ENCODE measurements around the gene ENTPD1.
"Not testable (repeated sequence)": the region's sequence is repeated elsewhere in the genome, so short reads cannot be mapped to it uniquely, and the experiment has no call there.

Gene ENTPD1

DNA sequence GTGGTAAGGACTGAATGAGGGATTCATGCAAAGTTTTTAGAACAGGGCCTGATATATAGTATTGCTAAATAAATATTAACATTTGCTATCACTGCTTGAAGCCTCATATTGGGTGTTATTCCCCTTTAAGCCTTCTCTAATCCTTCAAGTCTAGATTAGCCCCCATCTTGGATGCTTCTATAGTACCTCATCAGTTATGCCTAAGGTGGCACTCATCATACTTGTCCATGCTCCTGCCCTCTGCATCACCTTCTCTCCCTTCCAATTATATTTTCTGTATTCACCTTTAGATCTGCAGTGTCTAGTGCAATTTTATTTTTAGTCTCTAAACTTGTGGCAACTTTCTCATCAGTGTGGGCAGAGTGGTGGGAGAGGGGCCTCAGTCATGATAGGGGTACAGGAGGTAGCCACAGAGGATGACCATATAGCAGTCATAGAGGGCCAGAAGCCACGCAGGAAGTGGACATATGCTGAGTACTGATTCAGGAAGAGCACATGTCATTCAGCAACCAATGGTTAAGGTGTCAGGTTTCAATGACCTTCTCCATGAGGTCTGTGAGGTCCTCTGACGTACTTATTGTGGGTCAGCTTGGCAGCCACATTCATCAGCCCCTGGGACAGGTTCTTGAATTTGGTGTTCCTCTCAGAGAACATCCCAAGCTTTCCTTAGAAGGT is 2.5 kb downstream of the ENTPD1 start:
- DNase-seq (ENCODE audit: low read depth in 2 of 2), result no peak

DNA sequence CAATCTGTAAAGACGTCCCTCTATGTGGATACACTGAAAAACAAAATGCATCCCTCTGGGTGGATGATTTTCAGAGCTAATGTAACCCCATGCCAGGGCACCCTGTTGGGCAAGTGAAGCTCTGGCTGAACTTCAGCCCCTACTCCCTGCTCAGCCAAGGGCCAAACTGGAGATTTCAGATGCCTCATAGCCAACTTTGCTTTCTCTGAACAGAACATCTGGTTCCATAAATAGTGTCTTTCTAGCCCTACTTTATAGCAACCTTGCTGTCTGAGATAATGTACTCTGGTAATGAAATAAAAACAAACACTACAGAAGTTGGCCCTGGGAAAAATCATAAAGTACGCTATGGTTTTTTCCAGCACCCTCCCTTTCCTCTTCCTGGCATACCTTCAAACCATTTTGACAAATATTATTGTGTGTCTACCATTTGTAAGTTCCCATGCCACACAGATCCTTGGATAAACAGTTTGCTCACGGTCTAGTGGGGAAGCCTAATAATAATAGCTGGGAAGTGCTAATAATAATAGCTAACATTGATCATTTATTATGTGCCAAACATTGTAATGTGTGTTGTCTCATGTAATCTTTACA is 3.4 kb downstream of the ENTPD1 start:
- no peak for DNase-seq (ENCODE audit: low read depth in 2 of 2)

DNA sequence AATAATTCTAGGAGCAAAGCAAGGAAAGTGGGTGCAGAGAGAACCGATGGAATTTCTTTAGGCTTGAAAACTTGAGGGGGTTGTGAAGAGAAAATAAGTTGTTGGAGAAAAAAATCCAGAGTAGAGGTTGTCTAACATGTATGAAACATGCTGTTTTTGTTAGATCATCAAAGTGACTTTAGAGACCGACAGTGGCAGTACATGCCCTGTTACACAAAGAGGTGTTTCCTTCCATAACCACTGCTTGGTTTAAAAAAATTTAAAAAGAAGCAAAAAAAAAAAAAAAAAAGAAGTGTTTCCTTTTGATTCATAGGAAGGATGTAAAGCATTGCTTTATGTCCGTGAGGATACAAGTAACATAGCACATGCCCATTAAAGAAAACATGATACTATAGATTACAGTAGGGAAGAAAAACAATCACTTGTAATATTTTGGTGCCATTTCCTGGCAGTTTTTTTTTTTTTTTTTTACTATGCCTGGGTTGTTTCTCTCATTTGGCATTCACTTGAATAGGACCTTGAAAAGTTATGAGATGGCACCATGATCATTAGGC is 6.1 kb downstream of the ENTPD1 start:
- DNase-seq (ENCODE audit: low read depth in 2 of 2), result no peak

GRCh38 chr10:95767884-95768556 is 12.1 kb downstream of the ENTPD1 start:
- no peak for DNase-seq (ENCODE audit: low read depth in 2 of 2)

GRCh38 chr10:95770084-95770720 is 14.2 kb downstream of the ENTPD1 start:
- no peak for DNase-seq (ENCODE audit: low read depth in 2 of 2)

- DNase-seq (ENCODE audit: low read depth in 2 of 2), result not testable (repeated sequence)
Measured at GRCh38 chr10:95773454-95773853, 17.5 kb downstream of the ENTPD1 start.

- DNase-seq (ENCODE audit: low read depth in 2 of 2), result not testable (repeated sequence)
Measured at GRCh38 chr10:95777638-95778037, 21.7 kb downstream of the ENTPD1 start.

DNA sequence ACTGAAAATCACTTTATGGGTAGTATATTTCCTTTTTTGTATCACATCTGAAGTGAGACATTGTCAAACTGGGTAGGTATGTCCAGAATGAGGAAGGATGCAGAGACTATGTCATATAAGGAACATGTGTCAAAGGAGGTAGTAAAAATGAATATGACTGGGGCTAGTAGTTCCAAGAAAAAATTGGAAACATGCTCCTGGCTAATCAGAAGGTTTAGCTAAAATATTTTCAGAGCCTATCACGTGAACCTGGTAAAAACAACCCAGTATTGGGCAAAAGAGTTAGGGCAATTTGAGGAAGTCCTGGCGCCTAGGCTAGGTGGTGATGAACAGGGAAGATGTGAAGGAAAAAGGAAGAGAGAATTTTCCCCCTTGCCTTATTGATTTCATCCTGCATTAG is 26.4 kb downstream of the ENTPD1 start:
- no peak for DNase-seq (ENCODE audit: low read depth in 2 of 2)

DNA sequence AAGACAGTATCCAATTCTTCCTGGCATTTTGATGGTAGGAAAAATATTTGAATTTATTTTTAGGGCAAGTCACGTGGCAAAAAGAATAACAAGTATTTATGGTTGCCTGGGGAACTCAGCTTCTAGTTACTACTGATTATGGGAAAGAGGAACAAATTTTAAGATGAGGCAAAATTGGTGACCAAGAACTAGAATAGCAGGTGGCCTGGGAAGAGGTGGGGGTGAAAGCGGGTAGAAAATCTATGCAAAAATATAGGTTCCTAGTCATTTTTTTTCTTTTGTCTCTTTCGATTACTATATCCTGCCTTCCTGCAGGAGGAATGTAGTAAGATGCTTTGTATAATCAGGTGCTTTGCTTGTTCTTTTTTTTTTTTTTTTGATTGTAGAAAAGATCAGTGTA is 27.8 kb downstream of the ENTPD1 start:
- DNase-seq (ENCODE audit: low read depth in 2 of 2), result no peak

- DNase-seq (ENCODE audit: low read depth in 2 of 2), result no peak
Measured at GRCh38 chr10:95784279-95784913, 28.4 kb downstream of the ENTPD1 start.

DNA sequence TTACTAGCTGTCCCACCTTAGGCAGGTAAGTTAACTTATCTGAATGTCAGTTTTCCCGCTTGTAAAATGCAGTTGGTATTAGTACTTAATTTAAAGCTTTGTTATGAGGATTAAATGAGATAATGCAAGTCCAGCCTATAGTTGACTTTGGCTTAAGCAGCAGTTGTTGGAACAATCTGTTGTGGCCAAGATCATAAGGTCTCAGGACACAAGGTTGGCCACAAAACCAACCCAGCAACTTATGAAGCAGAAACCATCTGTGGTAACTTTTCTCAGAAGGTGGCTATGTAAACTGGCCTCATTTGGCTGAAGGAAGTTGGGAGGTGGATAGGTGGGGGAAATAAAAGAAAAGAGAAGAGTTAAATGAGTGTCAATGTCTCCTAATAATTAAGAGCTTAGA is 29.4 kb downstream of the ENTPD1 start:
- no peak for DNase-seq (ENCODE audit: low read depth in 2 of 2)

- DNase-seq (ENCODE audit: low read depth in 2 of 2), result no peak
Measured at GRCh38 chr10:95785942-95786669, 30.1 kb downstream of the ENTPD1 start.

DNA sequence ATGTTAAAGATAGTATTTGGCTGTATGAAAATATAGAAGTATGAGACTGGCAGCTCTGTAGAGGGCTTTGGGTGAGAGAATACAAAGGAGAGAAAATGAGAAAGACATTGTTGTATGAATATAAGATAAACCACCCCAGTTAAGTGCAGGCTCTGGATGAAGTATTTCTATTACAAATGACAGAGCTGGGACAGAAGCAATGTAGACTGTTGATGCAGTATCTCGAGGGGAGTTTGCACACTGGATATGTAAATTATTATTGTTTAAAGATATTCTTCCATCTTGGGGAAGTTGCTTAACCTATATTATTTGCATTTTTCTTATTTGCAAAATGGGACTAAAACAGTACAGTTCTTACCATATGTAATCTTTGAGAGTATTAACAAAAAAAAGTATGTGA is 31.5 kb downstream of the ENTPD1 start:
- DNase-seq (ENCODE audit: low read depth in 2 of 2), result no peak

- DNase-seq (ENCODE audit: low read depth in 2 of 2), result no peak
Measured at GRCh38 chr10:95788830-95789229, 32.9 kb downstream of the ENTPD1 start.

DNA sequence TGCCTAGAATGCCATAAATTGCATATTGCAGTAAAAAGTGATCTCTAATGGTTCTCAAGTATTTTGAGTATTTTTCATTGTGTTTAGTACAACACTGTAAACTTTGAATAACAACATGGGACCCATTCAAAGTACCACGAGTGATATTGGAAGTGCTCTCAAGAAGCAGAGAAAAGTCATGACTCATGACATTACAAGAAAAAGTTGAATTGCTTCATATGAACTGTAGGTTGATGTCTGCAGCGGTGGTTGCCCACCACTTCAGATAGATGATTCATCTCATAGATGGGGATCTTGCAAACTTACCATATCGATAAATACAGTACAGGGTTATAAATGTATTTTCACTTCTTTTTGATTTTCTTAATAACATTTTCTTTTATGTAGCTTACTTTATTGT is 33.9 kb downstream of the ENTPD1 start:
- no peak for DNase-seq (ENCODE audit: low read depth in 2 of 2)

DNA sequence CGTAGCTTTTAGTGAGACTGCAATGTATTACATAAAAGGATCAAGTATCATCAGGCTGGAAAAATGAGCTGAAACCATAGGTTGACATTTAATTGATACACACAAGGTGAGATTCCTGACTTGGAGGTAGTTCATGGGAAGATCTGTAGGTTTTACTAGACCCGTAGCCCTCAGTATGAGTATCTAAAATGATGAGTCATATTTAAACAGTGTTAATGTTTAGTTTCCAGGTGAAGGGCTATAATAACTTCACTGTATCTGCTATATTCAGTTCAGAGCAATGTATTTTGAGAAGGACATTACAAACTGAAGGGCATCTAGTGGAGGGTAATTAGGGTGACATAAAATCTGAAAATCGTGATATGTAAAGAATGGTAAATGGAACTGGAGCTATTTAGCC is 35.0 kb downstream of the ENTPD1 start:
- no peak for DNase-seq (ENCODE audit: low read depth in 2 of 2)

DNA sequence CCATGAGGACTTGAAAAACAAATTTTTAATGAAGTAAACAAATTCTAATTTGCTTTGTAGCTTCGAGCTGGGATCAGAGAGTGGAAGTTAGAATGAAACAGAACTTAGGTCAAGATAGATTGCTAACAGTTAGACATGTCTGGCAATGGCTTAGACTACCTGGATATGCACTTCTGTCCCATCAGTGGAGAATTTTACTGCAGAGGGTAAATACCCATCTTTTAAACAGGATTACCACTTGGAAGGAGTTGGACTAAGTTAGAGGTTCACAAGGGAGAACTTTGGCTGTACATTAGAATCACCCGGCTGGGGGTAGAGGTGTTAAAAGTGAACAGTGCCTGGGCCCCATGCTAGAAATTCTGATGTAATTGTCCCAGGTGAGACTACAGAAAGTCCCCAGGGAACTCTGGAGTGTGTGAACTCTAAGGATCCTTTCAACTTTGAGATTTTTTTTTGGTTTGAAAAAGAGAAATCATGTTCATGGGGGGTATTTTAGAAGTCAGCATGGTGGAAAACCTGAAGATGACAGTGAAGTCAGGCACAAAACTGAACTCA is 35.5 kb downstream of the ENTPD1 start:
- DNase-seq (ENCODE audit: low read depth in 2 of 2), result no peak

DNA sequence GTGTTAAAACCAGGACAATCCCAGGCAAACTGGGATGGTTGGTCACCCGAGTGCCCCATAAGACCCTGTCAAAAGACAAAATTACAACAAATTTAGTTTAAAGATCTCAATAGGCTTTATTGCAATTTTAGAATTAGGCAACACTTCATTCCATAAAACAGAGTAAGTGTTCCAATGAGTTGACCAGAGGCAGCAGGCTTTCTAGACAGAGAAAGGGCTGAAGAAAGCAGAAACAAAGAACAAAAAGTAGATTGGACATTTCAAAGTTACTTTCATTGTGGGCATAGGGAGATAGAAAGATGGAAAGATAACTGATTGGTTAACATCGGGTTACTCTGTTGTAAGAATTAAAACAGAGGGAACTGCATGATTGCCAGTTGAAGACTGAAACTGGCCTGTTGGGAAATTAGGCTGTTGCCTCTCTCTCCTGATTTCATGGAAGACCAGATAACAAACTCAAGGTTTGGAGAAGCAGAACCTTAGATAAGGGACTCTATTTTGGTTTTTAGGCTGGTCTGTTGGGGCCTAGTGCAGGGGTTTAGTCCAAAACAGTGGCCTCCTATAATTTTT is 36.3 kb downstream of the ENTPD1 start:
- no peak for DNase-seq (ENCODE audit: low read depth in 2 of 2)

- DNase-seq (ENCODE audit: low read depth in 2 of 2), result no peak
Measured at GRCh38 chr10:95792874-95793285, 36.9 kb downstream of the ENTPD1 start.

DNA sequence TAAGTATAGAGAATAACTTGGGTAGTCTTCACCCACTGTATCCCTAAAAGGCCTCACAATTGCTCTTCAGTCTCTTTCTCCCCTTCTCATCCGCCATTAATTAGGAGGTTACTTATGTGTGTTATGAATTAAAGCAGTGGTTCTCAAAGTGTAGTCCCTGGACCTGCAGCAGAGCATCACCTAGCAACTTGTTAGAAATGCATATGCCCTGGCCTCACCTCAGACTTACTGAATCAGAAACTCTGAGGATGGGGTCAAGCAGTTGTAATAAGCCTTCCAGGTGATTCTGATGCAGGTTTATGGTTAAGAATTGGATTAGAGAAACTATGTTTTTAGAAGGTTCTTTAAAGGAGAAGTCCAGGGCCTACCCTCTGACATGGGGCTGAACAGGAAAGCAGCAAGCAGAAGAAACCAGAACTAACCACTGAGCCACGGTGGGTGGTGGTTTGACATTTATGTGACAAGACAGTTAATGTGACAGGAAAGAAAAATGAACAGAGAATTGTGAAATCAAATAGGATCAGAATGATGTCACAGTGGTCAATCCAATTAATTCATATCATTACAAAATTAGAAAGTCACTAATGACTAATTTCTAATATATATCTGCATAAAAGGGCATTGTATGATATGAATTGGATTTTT is 37.6 kb downstream of the ENTPD1 start:
- no peak for DNase-seq (ENCODE audit: low read depth in 2 of 2)

Measured in stimulated activated CD4-positive, alpha-beta T cell treated with anti-CD3 and anti-CD28 coated beads, Interleukin-4, amount 100 ng/mL, for 48 hours (primary cell).